Cardiac fibroblast (primary cell): Measurements from ENCODE around the gene CACNB4.

Source experiments
- DNase-seq, 2 donors: peaks; one replicate each; pipeline versions ENCODE4 v3.0.0 to v3.0.0-alpha.2; 2010; ENCODE audit warnings: low read depth in 2 of 2
- H3K4me3 ChIP-seq, 2 donors: replicated peaks in 1 of 2; 1 replicate in 1 of 2; 2 replicates in 1 of 2; pipeline ENCODE4 v1.5.1; 2011; ENCODE audit warnings: low read depth in 2 of 2, low read length in 2 of 2, mild to moderate bottlenecking in 2 of 2, moderate library complexity in 1 of 2
- CTCF ChIP-seq: IDR thresholded peaks from one replicate; pipeline ENCODE4 v1.5.1; 2011; ENCODE audit warnings: low read depth, mild to moderate bottlenecking, low read length, inconsistent platforms

CACNB4 gene

GRCh38 chr2:152078662-152079061 is 20.2 kb downstream of the CACNB4 start:
- no peak overlapping the region for H3K4me3 ChIP-seq
- TF ChIP-seq CTCF = no peak
- no peak for DNase-seq

GRCh38 chr2:152078023-152078422 is 20.8 kb downstream of the CACNB4 start:
- no peak overlapping the region for H3K4me3 ChIP-seq
- DNase-seq = no peak
- no peak for TF ChIP-seq CTCF

GRCh38 chr2:152075461-152076050 is 23.3 kb downstream of the CACNB4 start:
- TF ChIP-seq CTCF = no peak
- H3K4me3 ChIP-seq = no peak overlapping the region
- DNase-seq = no peak

GRCh38 chr2:152072011-152072410 is 26.8 kb downstream of the CACNB4 start:
- no peak for DNase-seq
- H3K4me3 ChIP-seq = no peak overlapping the region
- no peak for TF ChIP-seq CTCF

GRCh38 chr2:152071518-152071917 is 27.3 kb downstream of the CACNB4 start:
- DNase-seq = no peak
- H3K4me3 ChIP-seq = no peak overlapping the region
- no peak for TF ChIP-seq CTCF

GRCh38 chr2:152071092-152071491 is 27.8 kb downstream of the CACNB4 start:
- no peak for TF ChIP-seq CTCF
- no peak for DNase-seq
- no peak overlapping the region for H3K4me3 ChIP-seq

- no peak for DNase-seq
- H3K4me3 ChIP-seq = no peak overlapping the region
- no peak for TF ChIP-seq CTCF
These were observed 30.6 kb downstream of the CACNB4 start for GRCh38 chr2:152068226-152068625.
